Hippocampal formation (tissue), 2 donors: ENCODE measurements around the gene PCSK7.
"Not testable (repeated sequence)": the region's sequence is repeated elsewhere in the genome, so short reads cannot be mapped to it uniquely, and the experiment has no call there.

ENCODE experiments used
- DNase-seq, 2 donors: peaks; one replicate each; lab custom pipeline; 2025; lab: John Stamatoyannopoulos, UW

Gene PCSK7

GRCh38 chr11:117217141-117218084 is 14.5 kb downstream of the PCSK7 start:
- DNase-seq, result no peak

- no peak for DNase-seq
These were observed 17.3 kb downstream of the PCSK7 start for GRCh38 chr11:117214404-117215110.

- DNase-seq, result no peak
These were observed 19.0 kb downstream of the PCSK7 start for GRCh38 chr11:117212697-117213355.

DNA sequence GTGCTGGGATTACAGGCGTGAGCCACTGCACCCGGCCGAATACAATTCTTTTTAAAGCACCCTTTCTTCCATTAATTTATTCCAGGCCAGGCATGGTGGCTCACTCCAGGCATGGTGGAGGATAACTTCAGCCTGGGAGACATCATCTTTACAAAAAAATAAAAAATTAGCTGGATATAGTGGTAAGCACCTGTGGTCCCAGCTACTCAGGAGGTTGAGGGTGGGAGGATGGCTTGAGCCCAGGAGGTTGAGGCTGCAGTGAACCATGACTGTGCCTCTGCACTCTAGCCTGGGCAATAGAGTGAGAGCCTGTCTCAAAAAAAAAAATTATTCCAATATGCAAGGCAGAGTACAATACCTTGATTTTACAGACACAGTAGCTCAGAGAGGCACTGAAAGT is 21.3 kb downstream of the PCSK7 start:
- no peak for DNase-seq

- DNase-seq, result not testable (repeated sequence)
These were observed 22.3 kb downstream of the PCSK7 start for GRCh38 chr11:117209351-117210125.

GRCh38 chr11:117208710-117209109 is 23.2 kb downstream of the PCSK7 start:
- not testable (repeated sequence) for DNase-seq

- DNase-seq, result not testable (repeated sequence)
These were observed 24.4 kb downstream of the PCSK7 start for GRCh38 chr11:117207481-117207880.

DNA sequence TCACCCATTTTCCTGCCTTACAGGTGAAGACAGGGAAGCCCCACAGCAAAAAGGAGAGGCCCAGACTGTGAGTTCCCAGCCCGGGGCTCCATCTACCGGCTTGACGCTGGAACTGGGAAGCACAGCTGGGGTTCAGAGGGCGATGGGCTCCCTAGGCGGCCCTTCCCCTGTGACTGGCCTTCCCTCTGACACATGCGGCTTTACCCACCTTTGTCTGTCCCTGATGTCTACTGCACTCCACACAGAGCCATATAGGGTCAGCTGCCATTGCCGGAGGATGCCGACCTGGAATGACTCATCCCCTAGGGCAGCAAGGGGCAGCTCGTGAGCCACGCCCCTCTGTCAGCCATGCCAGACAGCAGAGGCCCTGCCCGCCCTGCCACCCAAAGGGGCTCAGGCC is 25.0 kb downstream of the PCSK7 start:
- DNase-seq, result not testable (repeated sequence)

GRCh38 chr11:117206111-117206510 is 25.8 kb downstream of the PCSK7 start:
- DNase-seq, result not testable (repeated sequence)

GRCh38 chr11:117205211-117205818 is 26.6 kb downstream of the PCSK7 start:
- no peak for DNase-seq

- no peak for DNase-seq
These were observed 27.4 kb downstream of the PCSK7 start for GRCh38 chr11:117204283-117205080.

DNA sequence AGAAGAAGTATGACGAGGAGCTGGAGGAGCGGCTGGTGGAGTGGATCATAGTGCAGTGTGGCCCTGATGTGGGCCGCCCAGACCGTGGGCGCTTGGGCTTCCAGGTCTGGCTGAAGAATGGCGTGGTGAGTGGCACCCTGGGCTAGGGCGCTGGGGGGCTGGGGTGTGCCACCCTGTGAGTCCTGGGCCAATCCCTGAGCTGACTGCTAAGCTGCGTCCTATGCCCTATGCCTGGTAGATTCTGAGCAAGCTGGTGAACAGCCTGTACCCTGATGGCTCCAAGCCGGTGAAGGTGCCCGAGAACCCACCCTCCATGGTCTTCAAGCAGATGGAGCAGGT is 28.8 kb downstream of the PCSK7 start:
- DNase-seq, result no peak

GRCh38 chr11:117202386-117203068 is 29.3 kb downstream of the PCSK7 start:
- no peak for DNase-seq

- DNase-seq, result no peak
These were observed 30.1 kb downstream of the PCSK7 start for GRCh38 chr11:117201658-117202305.

DNA sequence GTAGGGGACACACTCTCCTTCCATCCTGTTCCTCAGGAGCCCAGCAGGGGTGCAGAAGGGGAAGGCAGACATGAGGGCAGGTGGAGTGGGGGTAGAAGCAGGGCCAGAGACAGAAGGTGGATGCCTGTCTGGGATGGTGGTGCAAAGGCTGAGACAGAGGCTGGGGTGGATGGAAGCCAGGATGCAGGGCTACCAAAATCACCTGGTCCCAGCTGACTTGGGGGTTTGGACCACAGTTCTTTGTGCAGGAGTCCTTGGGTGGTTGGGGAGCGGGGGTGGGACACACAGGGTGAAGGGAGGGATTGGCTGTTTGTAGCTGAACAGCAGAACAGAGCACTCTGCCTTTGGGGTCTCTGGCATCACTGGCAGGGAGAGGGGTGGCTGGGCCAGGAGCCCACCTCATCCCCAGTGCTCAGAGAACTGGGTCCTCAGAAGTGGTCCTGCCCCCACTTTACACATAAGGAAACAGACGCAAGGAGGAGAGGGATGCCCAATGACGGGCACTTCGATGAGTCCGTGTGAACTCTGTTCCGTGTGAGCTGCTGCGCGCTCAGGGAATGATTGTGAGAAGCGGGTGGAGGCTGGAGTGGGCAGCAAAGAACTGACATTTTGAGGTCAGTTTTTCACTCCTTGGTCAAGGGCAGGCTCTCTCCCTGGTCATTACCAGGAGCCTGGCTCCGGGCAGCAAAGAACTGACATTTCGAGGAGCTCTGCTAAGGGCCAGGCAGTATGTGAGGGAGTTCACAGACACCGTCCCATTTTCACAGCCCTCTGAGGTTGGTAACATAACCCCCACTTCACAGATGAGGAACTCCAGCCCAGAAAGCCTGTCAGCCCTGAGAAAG is 30.8 kb downstream of the PCSK7 start:
- DNase-seq, result no peak

DNA sequence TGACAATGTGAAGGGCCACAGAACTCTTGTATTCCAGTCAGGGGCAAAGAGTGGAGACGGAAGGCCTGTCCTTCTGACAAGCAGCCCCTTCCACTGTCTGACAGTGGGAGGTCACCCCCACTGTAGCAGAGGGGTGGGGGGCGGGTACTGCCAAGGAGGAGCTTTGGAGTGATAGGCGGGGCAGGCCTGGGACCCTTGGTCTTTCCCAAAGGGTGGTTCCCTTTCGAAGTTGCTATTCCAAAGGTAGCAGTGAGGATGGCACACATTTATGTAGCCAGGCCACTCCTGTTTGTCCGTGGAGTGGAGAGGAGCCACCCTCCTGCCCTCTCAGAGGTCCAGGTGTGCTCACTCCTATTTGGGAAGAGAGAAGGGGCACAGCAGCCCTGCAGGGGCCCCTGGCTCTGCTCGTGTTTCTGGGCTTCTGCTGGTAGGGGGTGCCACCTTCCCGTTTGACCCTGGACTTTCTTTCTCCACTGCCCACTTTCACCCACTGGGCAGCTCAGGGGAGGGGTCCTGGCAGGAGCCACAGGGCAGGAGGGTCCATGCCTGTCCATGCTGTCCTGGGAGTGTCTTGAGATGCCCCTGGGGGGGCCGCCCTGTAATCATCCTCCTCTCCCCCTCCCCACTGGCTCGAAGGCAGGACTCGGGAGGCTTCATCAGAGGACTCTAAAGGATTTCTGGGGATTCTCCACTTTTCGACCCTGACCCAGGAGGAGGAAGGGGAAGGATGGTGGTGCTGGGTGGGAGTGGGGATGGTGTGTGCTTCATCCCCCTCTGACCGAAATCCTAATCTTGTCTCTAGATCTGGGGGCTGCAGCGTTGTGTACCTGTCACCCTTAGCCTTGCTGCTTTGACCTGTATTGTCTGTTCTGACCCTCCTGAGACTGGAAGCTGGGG is 31.7 kb downstream of the PCSK7 start:
- DNase-seq, result no peak
